ENCODE data around the gene TAPBP. TPM values are rescaled to one million over a fixed set of nuclear protein-coding genes. Genes with fewer than 3 reads are reported as not detected.
"Not testable (repeated sequence)": the region's sequence is repeated elsewhere in the genome, so short reads cannot be mapped to it uniquely, and the experiment has no call there.

TAPBP gene
- total RNA-seq, 1 experiment from 2014 or later = 80.1 TPM

- no peak overlapping the region for H3K4me3 ChIP-seq (replicated peaks in 1 of 2; ENCODE audit: low read depth in 1 of 2, low read length in 2 of 2)
- no peaks in the 10 kb centered on the region for H3K79me2 ChIP-seq (ENCODE audit: insufficient read depth, low read length)
- H3K36me3 ChIP-seq (ENCODE audit: control insufficient read depth in 1 of 2, insufficient read depth in 2 of 2, low read length in 2 of 2) = no peaks in the 10 kb centered on the region
- no peaks in the 10 kb centered on the region for H3K9me3 ChIP-seq (ENCODE audit: control insufficient read depth in 1 of 2, insufficient read depth in 1 of 2, low read depth in 1 of 2, low read length in 2 of 2)
- DNase-seq (ENCODE audit: low read depth, low spot score) = no peak
- H4K20me1 ChIP-seq (ENCODE audit: insufficient read depth) = no peaks in the 10 kb centered on the region
- H3K27me3 ChIP-seq (ENCODE audit: insufficient read depth, low read length) = peaks cover 25% of the 10 kb centered on the region; the same call in 1 of the 2 replicates
- no peak for ATAC-seq
- no peak overlapping the region for H3K27ac ChIP-seq (ENCODE audit: low read depth, low read length)
- ChIA-PET CTCF (interaction anchor here (0.7 to 2.1 kb wide), 3 partner anchors 8 to 209 kb away, joined by 3 to 9 read pairs (median 6); partner anchors contain the start of gene ZBTB22), RAD21 (ENCODE audit: low non-redundant PET in 1 of 2, low total read pairs in 2 of 2, uncharacterized antibody in 2 of 2, unreplicated experiment in 2 of 2) (no interaction called here), POLR2A (no interaction called here)
- H3K4me1 ChIP-seq (ENCODE audit: control insufficient read depth in 1 of 2, insufficient read depth in 2 of 2, low read length in 2 of 2) = peaks cover 8 to 10% of the 10 kb centered on the region in 2 experiments
- BruUV-seq (replicated peaks) = no TSS peak
- H2AFZ ChIP-seq (ENCODE audit: low read depth, low read length, poor library complexity, severe bottlenecking) = no peak overlapping the region
- H3K9me2 ChIP-seq (ENCODE audit: insufficient read depth) = no peaks in the 10 kb centered on the region
- TF ChIP-seq EZH2phosphoT487 (IDR thresholded peaks at IDR 0.05; ENCODE audit: borderline replicate concordance) = no peak
- TF ChIP-seq SIN3A (IDR thresholded peaks at IDR 0.05; ENCODE audit: low read depth) = no peak
- no peak for TF ChIP-seq ZNF274 (IDR thresholded peaks at IDR 0.05; ENCODE audit: low read depth, low read length)
- no peak for TF ChIP-seq CTCF (IDR thresholded peaks at IDR 0.05 in 2 of 3, conservative IDR thresholded peaks at IDR 0.05 in 1 of 3; ENCODE audit: borderline replicate concordance in 1 of 3, insufficient read depth in 1 of 3, low read depth in 2 of 3, low read length in 2 of 3)
- H3K4me2 ChIP-seq (ENCODE audit: low read length) = no peak overlapping the region
- H3K9ac ChIP-seq (ENCODE audit: low read length) = no peak overlapping the region
- intact Hi-C loops (cut with micrococcal nuclease) = no loop called here
Observed at GRCh38 chr6:33343953-33344611, 30.2 kb upstream of the TAPBP start.

DNA sequence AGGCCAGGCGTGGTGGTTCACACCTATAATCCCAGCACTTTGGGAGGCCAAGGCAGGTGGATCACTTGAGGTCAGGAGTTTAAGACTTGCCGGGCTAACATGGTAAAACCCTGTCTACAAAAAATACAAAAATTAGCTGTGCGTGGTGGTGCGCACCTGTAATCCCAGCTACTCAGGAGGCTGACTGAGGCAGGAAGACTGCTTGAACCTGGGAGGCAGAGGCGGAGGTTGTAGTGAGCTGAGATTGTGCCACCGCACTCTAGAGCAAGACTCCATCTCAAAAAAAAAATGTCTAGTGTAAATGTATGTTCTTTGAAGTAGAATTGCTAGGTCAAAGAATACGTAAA is 29.7 kb upstream of the TAPBP start:
- CTCF ChIA-PET; POLR2A ChIA-PET; H2AFZ ChIP-seq (ENCODE audit: low read depth, low read length, poor library complexity, severe bottlenecking); H3K4me3 ChIP-seq (replicated peaks in 1 of 2; ENCODE audit: low read depth in 1 of 2, low read length in 2 of 2); H3K27ac ChIP-seq (ENCODE audit: low read depth, low read length); BruUV-seq (replicated peaks); H3K36me3 ChIP-seq (ENCODE audit: control insufficient read depth in 1 of 2, insufficient read depth in 2 of 2, low read length in 2 of 2); H3K9me3 ChIP-seq (ENCODE audit: control insufficient read depth in 1 of 2, insufficient read depth in 1 of 2, low read depth in 1 of 2, low read length in 2 of 2); H3K9ac ChIP-seq (ENCODE audit: low read length); intact Hi-C loops (cut with micrococcal nuclease); H3K9me2 ChIP-seq (ENCODE audit: insufficient read depth); RAD21 ChIA-PET (ENCODE audit: low non-redundant PET in 1 of 2, low total read pairs in 2 of 2, uncharacterized antibody in 2 of 2, unreplicated experiment in 2 of 2); DNase-seq (ENCODE audit: low read depth, low spot score); H3K4me1 ChIP-seq (ENCODE audit: control insufficient read depth in 1 of 2, insufficient read depth in 2 of 2, low read length in 2 of 2); H4K20me1 ChIP-seq (ENCODE audit: insufficient read depth); H3K4me2 ChIP-seq (ENCODE audit: low read length); ATAC-seq; H3K79me2 ChIP-seq (ENCODE audit: insufficient read depth, low read length): not testable (repeated sequence)
- peaks cover 24% of the 10 kb centered on the region; the same call in 1 of the 2 replicates for H3K27me3 ChIP-seq (ENCODE audit: insufficient read depth, low read length)

All from HCT116 (cell line).